ENCODE measurements around the gene B3GAT1.

Gene B3GAT1

GRCh38 chr11:134369656-134370525 lies 42.2 kb downstream of the B3GAT1 start:
- no peaks in the 10 kb centered on the region for H3K27me3 ChIP-seq (ENCODE audit: insufficient read depth, low read length)
- H2AFZ ChIP-seq (ENCODE audit: low read length, unreplicated experiment) = no peak overlapping the region
- H3K27ac ChIP-seq (ENCODE audit: low read depth, low read length) = no peak overlapping the region
- no peaks in the 10 kb centered on the region for H3K79me2 ChIP-seq (ENCODE audit: control insufficient read depth, insufficient read depth, low read length, unreplicated experiment)
- no peaks in the 10 kb centered on the region for H3K4me1 ChIP-seq (ENCODE audit: control insufficient read depth, insufficient read depth, low read length, unreplicated experiment)
- no peaks in the 10 kb centered on the region for H3K36me3 ChIP-seq (ENCODE audit: insufficient read depth, low read length)
- H3K4me3 ChIP-seq (ENCODE audit: low read depth, low read length) = no peak overlapping the region

- Histone ChIP-seq H3K36me3 (ENCODE audit: insufficient read depth, low read length) (no peaks in the 10 kb centered on the region), H2AFZ (ENCODE audit: low read length, unreplicated experiment) (no peak overlapping the region), H3K4me3 (ENCODE audit: low read depth, low read length) (no peak overlapping the region), H3K27me3 (ENCODE audit: insufficient read depth, low read length) (no peaks in the 10 kb centered on the region), H3K27ac (ENCODE audit: low read depth, low read length) (no peak overlapping the region), H3K79me2 (ENCODE audit: control insufficient read depth, insufficient read depth, low read length, unreplicated experiment) (no peaks in the 10 kb centered on the region), H3K4me1 (ENCODE audit: control insufficient read depth, insufficient read depth, low read length, unreplicated experiment) (no peaks in the 10 kb centered on the region)
Observed at GRCh38 chr11:134367781-134368180, 44.3 kb downstream of the B3GAT1 start.

- H3K4me1 ChIP-seq (ENCODE audit: control insufficient read depth, insufficient read depth, low read length, unreplicated experiment) = no peaks in the 10 kb centered on the region
- H3K36me3 ChIP-seq (ENCODE audit: insufficient read depth, low read length) = no peaks in the 10 kb centered on the region
- no peak overlapping the region for H2AFZ ChIP-seq (ENCODE audit: low read length, unreplicated experiment)
- H3K27me3 ChIP-seq (ENCODE audit: insufficient read depth, low read length) = no peaks in the 10 kb centered on the region
- H3K4me3 ChIP-seq (ENCODE audit: low read depth, low read length) = no peak overlapping the region
- H3K79me2 ChIP-seq (ENCODE audit: control insufficient read depth, insufficient read depth, low read length, unreplicated experiment) = no peaks in the 10 kb centered on the region
- H3K27ac ChIP-seq (ENCODE audit: low read depth, low read length) = no peak overlapping the region
Observed at GRCh38 chr11:134366254-134366653, 45.8 kb downstream of the B3GAT1 start.

DNA sequence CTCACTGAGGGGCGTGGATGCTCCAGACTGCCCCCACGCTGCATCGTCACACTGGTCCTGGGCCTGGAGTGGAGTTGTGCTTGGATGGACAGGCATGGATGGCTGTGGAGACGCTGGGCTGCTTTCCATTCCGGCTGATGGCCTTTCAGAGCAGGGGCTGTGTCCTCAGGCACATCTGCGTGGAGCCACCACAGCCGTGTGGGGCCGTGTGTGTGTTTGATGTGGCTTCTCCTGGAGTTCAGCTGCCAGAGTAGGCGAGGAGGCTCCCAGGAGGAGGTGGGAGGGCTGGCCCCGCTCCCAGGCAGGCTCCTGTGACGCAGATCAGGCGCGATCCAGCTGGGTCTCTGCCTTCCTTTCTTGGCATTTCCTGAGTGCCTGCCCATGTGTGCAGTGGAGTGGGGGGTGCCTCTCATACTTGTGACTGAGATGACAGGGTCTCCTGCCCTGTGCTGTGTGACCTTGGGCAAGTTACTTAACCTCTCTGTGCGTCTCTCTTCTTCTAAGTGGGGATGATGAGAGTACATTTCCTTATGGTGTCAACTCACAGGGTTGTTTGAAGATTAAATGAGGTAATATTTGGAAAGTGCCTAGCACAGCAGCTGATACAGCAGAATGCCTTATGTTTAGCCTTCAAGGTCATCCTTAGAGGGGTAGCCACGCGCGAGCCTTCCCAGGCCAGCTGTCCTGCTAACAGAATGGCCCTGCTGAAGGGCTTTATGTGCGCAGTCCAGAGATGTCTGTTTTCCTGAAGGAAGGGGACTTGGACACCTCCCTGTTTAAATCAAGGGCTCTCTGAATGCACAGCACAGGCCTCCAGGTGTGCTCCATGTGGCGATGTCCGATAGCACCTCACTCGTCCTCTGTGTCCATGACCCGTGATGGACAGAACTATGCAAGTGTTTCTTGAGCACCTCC lies 46.8 kb downstream of the B3GAT1 start:
- H3K4me1 ChIP-seq (ENCODE audit: control insufficient read depth, insufficient read depth, low read length, unreplicated experiment) = no peaks in the 10 kb centered on the region
- no peaks in the 10 kb centered on the region for H3K36me3 ChIP-seq (ENCODE audit: insufficient read depth, low read length)
- no peaks in the 10 kb centered on the region for H3K79me2 ChIP-seq (ENCODE audit: control insufficient read depth, insufficient read depth, low read length, unreplicated experiment)
- no peak overlapping the region for H3K4me3 ChIP-seq (ENCODE audit: low read depth, low read length)
- H3K27ac ChIP-seq (ENCODE audit: low read depth, low read length) = no peak overlapping the region
- no peak overlapping the region for H2AFZ ChIP-seq (ENCODE audit: low read length, unreplicated experiment)
- no peaks in the 10 kb centered on the region for H3K27me3 ChIP-seq (ENCODE audit: insufficient read depth, low read length)

GRCh38 chr11:134364261-134364660 lies 47.8 kb downstream of the B3GAT1 start:
- Histone ChIP-seq H3K27ac (ENCODE audit: low read depth, low read length) (no peak overlapping the region), H3K27me3 (ENCODE audit: insufficient read depth, low read length) (no peaks in the 10 kb centered on the region), H2AFZ (ENCODE audit: low read length, unreplicated experiment) (no peak overlapping the region), H3K79me2 (ENCODE audit: control insufficient read depth, insufficient read depth, low read length, unreplicated experiment) (no peaks in the 10 kb centered on the region), H3K4me1 (ENCODE audit: control insufficient read depth, insufficient read depth, low read length, unreplicated experiment) (no peaks in the 10 kb centered on the region), H3K36me3 (ENCODE audit: insufficient read depth, low read length) (no peaks in the 10 kb centered on the region), H3K4me3 (ENCODE audit: low read depth, low read length) (no peak overlapping the region)

DNA sequence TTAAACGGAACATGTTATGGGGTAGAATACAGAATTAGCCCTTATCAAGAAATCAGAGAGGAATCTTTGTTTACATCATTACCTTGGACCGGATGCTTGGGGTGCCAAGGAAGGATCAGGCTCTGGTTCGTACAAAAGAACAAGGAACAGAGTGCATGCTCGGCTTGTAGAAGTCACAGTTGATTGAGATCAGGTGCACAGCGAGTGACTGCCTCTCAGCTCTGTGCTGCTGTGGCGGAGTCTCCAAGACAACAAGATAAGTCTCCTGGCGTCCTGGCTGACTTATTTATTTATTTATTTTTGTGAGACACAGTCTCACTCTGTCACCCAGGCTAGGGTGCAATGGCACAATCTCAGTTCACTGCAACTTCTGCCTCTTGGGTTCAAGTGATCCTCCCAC lies 48.5 kb downstream of the B3GAT1 start:
- Histone ChIP-seq H3K79me2 (ENCODE audit: control insufficient read depth, insufficient read depth, low read length, unreplicated experiment) (no peaks in the 10 kb centered on the region), H3K36me3 (ENCODE audit: insufficient read depth, low read length) (no peaks in the 10 kb centered on the region), H2AFZ (ENCODE audit: low read length, unreplicated experiment) (no peak overlapping the region), H3K27me3 (ENCODE audit: insufficient read depth, low read length) (no peaks in the 10 kb centered on the region), H3K4me3 (ENCODE audit: low read depth, low read length) (no peak overlapping the region), H3K27ac (ENCODE audit: low read depth, low read length) (no peak overlapping the region), H3K4me1 (ENCODE audit: control insufficient read depth, insufficient read depth, low read length, unreplicated experiment) (no peaks in the 10 kb centered on the region)

DNA sequence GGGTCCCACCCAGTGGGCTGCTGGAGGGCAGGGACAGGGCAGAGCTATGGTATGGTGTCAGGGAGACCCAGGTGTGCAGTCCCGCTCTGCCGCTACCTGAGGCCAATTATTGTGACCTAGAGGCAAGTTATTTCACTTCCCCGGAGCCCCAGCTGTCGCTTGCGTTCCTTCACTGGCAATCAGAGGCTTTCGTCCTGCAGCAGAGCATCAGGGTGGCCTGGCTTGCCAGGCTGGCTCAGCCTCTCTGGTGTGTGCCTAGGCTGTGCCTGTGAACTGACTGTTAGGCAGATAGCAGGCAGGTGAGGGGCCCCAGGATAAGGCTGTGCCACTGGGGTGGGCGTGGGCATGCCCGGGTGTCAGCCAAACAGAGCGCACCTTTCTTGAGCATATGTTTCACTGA lies 48.9 kb downstream of the B3GAT1 start:
- Histone ChIP-seq H3K4me1 (ENCODE audit: control insufficient read depth, insufficient read depth, low read length, unreplicated experiment) (no peaks in the 10 kb centered on the region), H2AFZ (ENCODE audit: low read length, unreplicated experiment) (no peak overlapping the region), H3K27ac (ENCODE audit: low read depth, low read length) (no peak overlapping the region), H3K36me3 (ENCODE audit: insufficient read depth, low read length) (no peaks in the 10 kb centered on the region), H3K4me3 (ENCODE audit: low read depth, low read length) (no peak overlapping the region), H3K79me2 (ENCODE audit: control insufficient read depth, insufficient read depth, low read length, unreplicated experiment) (no peaks in the 10 kb centered on the region), H3K27me3 (ENCODE audit: insufficient read depth, low read length) (no peaks in the 10 kb centered on the region)

DNA sequence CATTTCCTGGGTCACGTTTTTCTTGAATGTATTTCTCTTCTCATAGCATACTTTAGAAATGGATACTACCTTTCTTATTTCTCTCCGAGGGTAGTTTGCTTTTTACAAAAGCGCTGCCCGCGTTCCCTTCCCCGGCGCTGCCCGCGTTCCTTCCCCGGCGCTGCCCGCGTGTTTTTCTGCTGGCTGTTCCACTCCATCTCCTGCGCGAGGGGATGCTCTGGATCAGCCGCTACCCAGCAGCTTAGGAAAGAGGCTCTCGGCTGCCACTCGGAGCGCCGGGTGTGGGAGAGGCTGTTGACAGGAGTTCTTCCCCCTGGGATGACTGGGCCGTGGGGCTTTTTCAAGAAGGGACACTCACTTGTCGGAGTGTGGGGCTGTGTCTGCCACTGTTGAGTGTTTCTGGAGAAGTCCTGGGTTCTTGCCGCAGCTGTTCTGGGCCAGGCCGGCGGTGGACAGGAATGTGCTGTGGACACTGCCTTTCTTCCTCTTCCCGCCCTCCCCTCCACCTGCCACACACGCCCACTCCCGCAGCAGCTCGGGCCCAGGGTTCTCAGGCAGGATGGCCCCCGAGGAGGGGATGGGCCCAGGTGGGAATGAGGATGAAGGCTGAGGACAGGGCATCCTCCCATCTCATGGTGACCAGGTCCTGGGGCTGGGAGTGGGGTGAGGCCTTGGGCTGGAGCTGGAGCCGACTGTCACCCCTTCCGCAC lies 49.7 kb downstream of the B3GAT1 start:
- H3K4me3 ChIP-seq (ENCODE audit: low read depth, low read length) = no peak overlapping the region
- no peak overlapping the region for H2AFZ ChIP-seq (ENCODE audit: low read length, unreplicated experiment)
- H3K27ac ChIP-seq (ENCODE audit: low read depth, low read length) = no peak overlapping the region
- H3K36me3 ChIP-seq (ENCODE audit: insufficient read depth, low read length) = no peaks in the 10 kb centered on the region
- no peaks in the 10 kb centered on the region for H3K27me3 ChIP-seq (ENCODE audit: insufficient read depth, low read length)
- no peaks in the 10 kb centered on the region for H3K79me2 ChIP-seq (ENCODE audit: control insufficient read depth, insufficient read depth, low read length, unreplicated experiment)
- no peaks in the 10 kb centered on the region for H3K4me1 ChIP-seq (ENCODE audit: control insufficient read depth, insufficient read depth, low read length, unreplicated experiment)

GRCh38 chr11:134361661-134362060 lies 50.4 kb downstream of the B3GAT1 start:
- H3K4me3 ChIP-seq (ENCODE audit: low read depth, low read length) = no peak overlapping the region
- H3K4me1 ChIP-seq (ENCODE audit: control insufficient read depth, insufficient read depth, low read length, unreplicated experiment) = no peaks in the 10 kb centered on the region
- H3K27ac ChIP-seq (ENCODE audit: low read depth, low read length) = no peak overlapping the region
- no peaks in the 10 kb centered on the region for H3K27me3 ChIP-seq (ENCODE audit: insufficient read depth, low read length)
- H3K36me3 ChIP-seq (ENCODE audit: insufficient read depth, low read length) = no peaks in the 10 kb centered on the region
- H2AFZ ChIP-seq (ENCODE audit: low read length, unreplicated experiment) = no peak overlapping the region
- no peaks in the 10 kb centered on the region for H3K79me2 ChIP-seq (ENCODE audit: control insufficient read depth, insufficient read depth, low read length, unreplicated experiment)

GRCh38 chr11:134360050-134360835 lies 51.8 kb downstream of the B3GAT1 start:
- no peak overlapping the region for H3K27ac ChIP-seq (ENCODE audit: low read depth, low read length)
- H2AFZ ChIP-seq (ENCODE audit: low read length, unreplicated experiment) = no peak overlapping the region
- no peaks in the 10 kb centered on the region for H3K36me3 ChIP-seq (ENCODE audit: insufficient read depth, low read length)
- no peaks in the 10 kb centered on the region for H3K4me1 ChIP-seq (ENCODE audit: control insufficient read depth, insufficient read depth, low read length, unreplicated experiment)
- no peaks in the 10 kb centered on the region for H3K79me2 ChIP-seq (ENCODE audit: control insufficient read depth, insufficient read depth, low read length, unreplicated experiment)
- no peaks in the 10 kb centered on the region for H3K27me3 ChIP-seq (ENCODE audit: insufficient read depth, low read length)
- H3K4me3 ChIP-seq (ENCODE audit: low read depth, low read length) = no peak overlapping the region
